ENCODE measurements around the gene EIF1.

EIF1 gene

GRCh38 chr17:41707803-41708669 is 19.4 kb downstream of the EIF1 start:
- no peak for DNase-seq

DNA sequence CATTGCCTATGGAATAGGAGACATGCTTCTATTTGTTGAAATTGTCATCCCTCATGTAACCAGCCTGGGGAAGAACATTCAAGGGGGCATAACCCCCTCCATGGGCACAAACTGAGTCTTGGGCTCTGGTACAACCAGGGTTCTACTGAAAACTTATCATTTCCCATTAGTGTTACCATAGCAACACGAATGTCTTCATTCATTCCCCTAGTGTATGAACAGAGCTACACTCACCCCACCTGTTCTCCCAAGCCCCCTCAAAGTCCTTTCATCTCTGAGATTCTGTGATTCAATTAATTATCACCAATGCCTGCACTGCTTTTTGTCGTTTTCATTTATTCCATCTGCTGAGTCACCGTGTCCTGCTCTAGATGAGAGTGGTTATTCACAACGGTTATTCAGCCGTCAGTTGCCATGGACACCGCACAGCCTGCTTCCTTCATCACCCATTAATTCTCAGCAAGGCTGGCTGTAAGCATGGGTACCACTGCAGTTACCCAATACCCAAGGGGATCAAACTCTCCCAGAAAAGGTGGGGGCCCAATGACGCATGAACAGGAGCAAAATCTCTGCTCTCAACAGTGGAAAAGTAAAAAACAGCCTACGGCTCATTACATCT is 21.9 kb downstream of the EIF1 start:
- peak; percentile 69 for DNase-seq

GRCh38 chr17:41711669-41712400 is 23.1 kb downstream of the EIF1 start, which contains the start of gene GAST:
TSS of gene GAST (plus strand) at chr17:41712331. CDS start at chr17:41715437, 3,106 bp downstream.
- DNase-seq, result no peak

DNA sequence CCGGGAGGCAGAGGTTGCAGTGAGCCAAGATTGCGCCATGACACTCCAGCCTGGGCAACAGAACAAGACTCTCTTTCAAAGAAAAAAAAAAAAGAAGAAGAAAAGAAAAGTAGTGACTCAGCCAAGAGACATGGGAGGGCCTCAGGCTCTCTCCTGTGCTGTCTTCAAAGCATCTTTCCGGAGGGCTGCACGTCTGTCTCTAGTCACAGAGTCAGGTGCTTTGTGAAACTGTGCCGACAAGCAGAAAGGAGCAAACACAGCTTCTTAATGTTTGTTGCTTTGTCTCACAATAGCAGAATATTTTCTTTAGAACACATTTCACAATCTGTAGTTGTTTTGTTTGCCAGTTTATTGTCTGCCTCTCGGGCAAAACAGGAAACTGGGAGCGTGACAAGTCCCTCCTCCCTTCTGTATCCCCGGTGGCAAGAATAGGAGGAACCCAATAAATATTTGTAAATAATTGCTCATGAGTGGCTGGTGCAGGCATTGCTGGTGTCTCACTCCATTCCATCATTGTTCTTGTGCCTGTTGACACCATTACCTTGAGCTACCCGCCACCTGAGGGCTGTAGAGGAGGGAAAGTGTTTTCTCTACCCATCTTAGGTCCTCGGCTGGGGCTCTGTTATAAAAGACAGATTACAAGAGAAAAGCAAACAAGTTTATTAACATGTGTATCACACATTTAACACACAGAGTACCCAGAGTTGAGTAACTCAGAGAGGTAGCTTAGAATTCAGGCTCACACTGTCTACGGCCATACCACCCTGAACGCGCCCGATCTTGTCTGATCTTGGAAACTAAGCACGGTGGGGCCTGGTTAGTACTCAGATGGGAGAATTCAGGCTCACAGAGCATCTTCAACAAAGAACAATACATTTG is 29.0 kb downstream of the EIF1 start:
- DNase-seq, result no peak

GRCh38 chr17:41718287-41718645 is 29.6 kb downstream of the EIF1 start:
- no peak for DNase-seq

DNA sequence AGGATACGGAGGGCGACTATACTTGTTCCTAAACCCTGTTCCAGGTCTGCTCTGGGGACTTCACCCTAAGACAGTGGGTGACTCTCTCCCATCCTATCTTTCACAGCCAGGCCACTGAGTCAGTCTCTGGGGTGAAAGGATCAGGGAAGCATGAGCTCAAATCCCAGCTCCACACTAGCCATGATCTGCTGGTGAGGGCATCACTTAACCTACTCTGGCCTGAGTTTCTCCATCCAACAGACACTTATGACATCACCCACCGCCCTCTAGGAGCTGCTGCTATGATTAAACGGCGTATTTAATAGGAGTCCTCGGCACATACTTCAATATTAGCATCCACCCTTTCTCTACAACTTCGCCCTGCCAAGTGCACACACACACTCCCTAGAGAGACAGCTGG is 33.5 kb downstream of the EIF1 start:
- no peak for DNase-seq

DNA sequence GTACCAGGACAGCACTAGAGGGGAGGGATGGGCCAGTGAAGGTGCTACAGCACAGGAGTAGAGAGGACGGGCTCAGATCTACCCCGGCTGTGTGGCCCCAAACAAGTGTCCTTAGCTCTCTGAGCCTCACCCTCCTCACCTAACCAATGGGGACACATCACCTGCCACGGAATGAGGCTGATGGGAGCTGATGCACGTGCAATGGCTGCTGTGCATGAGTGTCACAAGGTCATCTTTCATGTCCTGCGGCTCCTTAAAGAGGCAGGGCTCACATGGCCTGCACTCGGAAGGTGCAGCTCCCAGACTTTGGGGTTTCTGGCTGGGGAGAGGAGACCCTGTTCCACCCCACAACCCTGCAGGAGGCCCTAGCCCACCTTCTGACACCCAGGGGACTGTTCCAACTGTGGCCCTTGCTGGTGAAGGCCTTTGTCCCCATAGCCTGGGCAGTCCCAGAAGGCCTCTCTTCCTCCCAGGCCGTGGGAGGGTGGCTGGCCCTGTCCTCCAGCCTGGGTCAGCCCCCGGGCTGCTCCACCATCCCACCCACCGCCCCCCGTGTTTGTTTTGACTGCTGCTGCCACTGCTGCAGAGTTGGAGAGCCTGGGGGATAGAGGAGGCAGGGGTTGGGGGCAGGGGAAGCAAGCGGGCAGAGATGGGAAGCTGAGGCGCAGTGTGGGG is 35.3 kb downstream of the EIF1 start:
- DNase-seq, result no peak

DNA sequence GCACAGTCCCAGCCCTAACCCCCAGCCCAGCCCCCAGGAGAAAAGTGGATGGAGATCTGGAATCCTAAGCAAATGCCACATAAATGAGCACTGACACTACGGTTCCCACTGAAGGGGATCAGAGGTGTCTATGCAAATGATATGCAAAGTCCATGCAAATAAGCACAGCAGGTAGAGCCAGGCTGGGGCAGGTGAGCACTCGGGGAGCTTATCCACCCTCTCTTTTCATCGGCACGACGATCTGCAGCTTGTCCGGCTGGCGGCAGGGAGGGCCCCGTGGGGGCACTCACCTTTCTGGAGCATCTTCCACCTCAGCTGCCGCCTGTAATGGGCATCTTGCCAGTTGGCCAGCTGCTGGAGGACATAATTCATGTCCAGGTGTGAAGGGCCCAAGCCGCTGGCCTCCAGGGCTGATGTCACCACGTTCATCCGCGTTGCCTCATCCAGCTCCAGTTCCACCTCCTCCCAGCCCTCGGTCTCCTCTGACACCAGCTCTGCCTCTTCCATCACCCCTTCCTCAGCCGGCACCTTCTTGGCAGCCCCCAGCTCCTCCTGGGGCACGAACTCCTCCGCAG is 35.9 kb downstream of the EIF1 start:
- DNase-seq, result no peak

GRCh38 chr17:41725134-41725533 is 36.4 kb downstream of the EIF1 start:
- no peak for DNase-seq

GRCh38 chr17:41728056-41728455 is 39.4 kb downstream of the EIF1 start:
- no peak for DNase-seq

GRCh38 chr17:41730479-41730878 is 41.8 kb downstream of the EIF1 start:
- DNase-seq, result no peak

DNA sequence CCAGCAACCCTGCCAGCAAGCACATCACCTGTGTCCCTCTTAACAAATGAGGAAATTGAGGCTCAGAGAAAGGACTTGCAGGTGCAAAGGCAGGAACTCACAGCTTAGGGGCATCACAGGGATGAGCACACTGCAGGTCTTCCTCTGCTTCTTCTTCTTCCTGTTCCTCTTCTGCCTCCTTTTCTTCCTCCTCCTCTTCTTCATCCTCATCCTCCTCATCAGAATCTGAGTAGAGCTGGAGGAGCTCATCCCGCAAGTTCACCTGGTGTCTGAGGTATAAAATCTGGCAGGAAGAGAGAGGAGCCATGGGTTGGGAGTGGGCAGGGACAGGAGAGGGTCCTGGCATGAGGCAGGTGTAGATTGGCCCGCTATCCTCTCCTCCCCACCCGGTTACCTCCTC is 43.2 kb downstream of the EIF1 start:
- no peak for DNase-seq

GRCh38 chr17:41733348-41734138 is 44.9 kb downstream of the EIF1 start:
- DNase-seq, result no peak

DNA sequence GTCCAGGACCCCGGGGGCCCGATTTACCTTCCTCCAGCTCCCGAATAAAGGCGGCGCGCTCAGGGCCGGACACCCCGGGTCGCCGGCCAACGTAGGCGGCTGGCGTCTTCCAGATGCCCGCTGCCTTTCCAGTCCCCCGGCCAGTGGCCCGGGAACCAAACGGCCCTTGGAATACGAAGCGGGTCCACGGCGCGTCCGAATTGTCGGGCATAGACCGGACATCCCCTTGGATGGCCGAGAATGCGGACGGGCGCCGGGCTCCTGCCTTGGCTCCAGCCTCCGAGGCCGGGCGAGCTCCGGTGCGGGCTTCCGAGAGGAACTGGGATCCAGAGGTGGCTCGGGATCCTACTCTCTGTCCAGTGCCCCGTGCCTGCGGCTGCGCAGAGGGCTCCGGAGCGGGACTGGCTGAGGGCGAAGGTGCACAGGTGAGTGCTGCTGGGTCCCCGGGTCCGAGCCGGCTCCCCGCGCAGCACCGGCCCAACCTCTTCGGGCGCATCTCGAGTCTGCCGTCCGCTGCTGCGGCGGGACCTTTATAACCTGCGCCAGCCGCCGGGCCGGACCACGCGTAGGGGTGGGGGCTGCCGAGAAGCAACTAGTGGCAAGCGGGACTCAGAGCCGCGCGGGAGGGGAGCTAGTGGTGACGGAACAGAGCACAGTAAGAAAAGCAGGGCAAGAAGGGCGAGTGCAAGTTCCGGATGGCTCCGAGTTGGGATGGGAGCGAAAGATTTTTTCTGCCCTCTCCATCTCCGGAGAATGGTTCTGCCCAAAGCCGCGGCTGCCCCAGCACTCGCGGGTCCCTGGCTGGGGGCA is 45.7 kb downstream of the EIF1 start, which contains the start of gene HAP1:
TSS of gene HAP1 (minus strand) at position 505 of the 810 bp plus-strand sequence. CDS start at position 496, 9 bp downstream.
- no peak for DNase-seq

DNA sequence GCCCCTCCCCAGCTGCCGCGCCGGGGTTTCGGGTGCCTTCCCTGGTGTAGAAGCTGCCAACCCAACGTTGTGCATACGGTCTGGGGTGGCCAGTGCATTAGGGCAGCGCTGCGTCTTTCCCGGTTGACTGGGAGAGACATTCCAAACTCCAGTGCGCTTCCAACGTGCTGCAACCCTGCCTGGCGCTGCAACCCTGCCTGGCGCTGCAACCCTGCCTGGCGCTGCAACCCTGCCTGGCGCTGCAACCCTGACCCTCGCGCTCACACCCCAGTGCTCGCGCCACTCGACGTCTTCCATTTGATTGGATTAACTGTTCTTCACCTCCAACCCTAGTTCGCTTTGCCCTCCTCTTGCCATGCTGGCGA is 46.2 kb downstream of the EIF1 start:
- no peak for DNase-seq

GRCh38 chr17:41735744-41736143 is 47.1 kb downstream of the EIF1 start:
- no peak for DNase-seq

GRCh38 chr17:41736983-41737679 is 48.4 kb downstream of the EIF1 start:
- DNase-seq, result no peak

DNA sequence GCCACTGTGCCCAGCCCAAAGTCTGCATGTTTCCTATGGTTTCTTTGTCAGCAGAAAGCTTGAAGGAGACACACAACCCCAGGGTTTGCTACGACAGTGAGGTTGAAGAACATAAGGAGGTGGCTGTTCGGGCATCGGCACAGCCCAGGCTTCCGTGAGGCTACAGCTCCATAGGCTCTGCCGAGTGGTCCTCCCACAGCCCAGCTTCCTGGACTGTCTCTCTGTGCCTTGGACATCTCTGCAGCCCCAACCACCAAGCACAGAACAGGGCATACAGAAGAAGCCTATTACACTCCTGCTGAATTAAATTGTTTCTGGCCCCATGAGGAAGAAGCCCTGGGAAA is 49.0 kb downstream of the EIF1 start:
- no peak for DNase-seq

GRCh38 chr17:41738077-41738800 is 49.6 kb downstream of the EIF1 start:
- DNase-seq, result peak; percentile 32
